ENCODE data around the gene TTC24.
"Not testable (repeated sequence)": the region's sequence is repeated elsewhere in the genome, so short reads cannot be mapped to it uniquely, and the experiment has no call there.

TTC24 gene

GRCh38 chr1:156579472-156579871 is at the start of gene TTC24:
TSS of gene TTC24 (plus strand) at chr1:156579723. CDS start at chr1:156581365, 1,642 bp downstream.
- no peak for DNase-seq

GRCh38 chr1:156530006-156530405 is 49.5 kb upstream of the TTC24 start:
- DNase-seq: no peak

GRCh38 chr1:156532374-156532773 is 47.1 kb upstream of the TTC24 start:
- DNase-seq: no peak

- no peak for DNase-seq
These were observed 45.8 kb upstream of the TTC24 start for GRCh38 chr1:156533568-156534220.

- no peak for DNase-seq
These were observed 45.0 kb upstream of the TTC24 start for GRCh38 chr1:156534424-156535060.

- no peak for DNase-seq
These were observed 42.5 kb upstream of the TTC24 start for GRCh38 chr1:156537027-156537426.

GRCh38 chr1:156538711-156539440 is 40.6 kb upstream of the TTC24 start:
- no peak for DNase-seq

- DNase-seq: no peak
These were observed 39.6 kb upstream of the TTC24 start for GRCh38 chr1:156539818-156540355.

- DNase-seq: no peak
These were observed 38.6 kb upstream of the TTC24 start for GRCh38 chr1:156540955-156541354.

- DNase-seq: no peak
These were observed 36.5 kb upstream of the TTC24 start for GRCh38 chr1:156543066-156543465.

- no peak for DNase-seq
These were observed 34.9 kb upstream of the TTC24 start for GRCh38 chr1:156544592-156545102.

- no peak for DNase-seq
These were observed 33.3 kb upstream of the TTC24 start for GRCh38 chr1:156546267-156546666.

- DNase-seq: no peak
These were observed 32.1 kb upstream of the TTC24 start for GRCh38 chr1:156547434-156547833.

- DNase-seq: no peak
These were observed 31.5 kb upstream of the TTC24 start for GRCh38 chr1:156547982-156548381.

GRCh38 chr1:156549390-156549789 is 30.1 kb upstream of the TTC24 start:
- DNase-seq: no peak

- DNase-seq: no peak
These were observed 29.7 kb upstream of the TTC24 start for GRCh38 chr1:156549831-156550230.

- DNase-seq: no peak
These were observed 29.2 kb upstream of the TTC24 start for GRCh38 chr1:156550346-156550745.

- no peak for DNase-seq
These were observed 28.4 kb upstream of the TTC24 start for GRCh38 chr1:156551066-156551643.

- DNase-seq: no peak
These were observed 27.7 kb upstream of the TTC24 start for GRCh38 chr1:156551869-156552268.

GRCh38 chr1:156552518-156552917 is 27.0 kb upstream of the TTC24 start:
- DNase-seq: no peak

- not testable (repeated sequence) for DNase-seq
These were observed 26.6 kb upstream of the TTC24 start for GRCh38 chr1:156552937-156553336.

- DNase-seq: no peak
These were observed 25.6 kb upstream of the TTC24 start for GRCh38 chr1:156553860-156554485.

- no peak for DNase-seq
These were observed 24.6 kb upstream of the TTC24 start for GRCh38 chr1:156554971-156555370.
